Mesodermal cell (in vitro differentiated cells): ENCODE results near the gene PEX5L.

Source experiments
- H3K27ac ChIP-seq: 2 replicates; pipeline ENCODE4 v1.7.0; 2013; ENCODE audit warnings: mild to moderate bottlenecking, low read depth, low read length, moderate library complexity; ENCODE audit not compliant: severe bottlenecking
- H3K36me3 ChIP-seq: 2 replicates; pipeline ENCODE4 v1.7.1; 2013; ENCODE audit warnings: mild to moderate bottlenecking, low read length, moderate library complexity; ENCODE audit not compliant: control insufficient read depth, insufficient read depth
- H3K4me1 ChIP-seq: one replicate; pipeline ENCODE4 v1.7.1; 2013; ENCODE audit warnings: mild to moderate bottlenecking, low read length; ENCODE audit not compliant: insufficient read depth, control insufficient read depth, poor library complexity, severe bottlenecking
- H3K4me3 ChIP-seq: 2 replicates; pipeline ENCODE4 v1.7.0; 2013; ENCODE audit warnings: low read length, control low read depth, mild to moderate bottlenecking; ENCODE audit not compliant: insufficient read depth, poor library complexity, severe bottlenecking; ENCODE audit errors: extremely low read depth
- H3K9me3 ChIP-seq: 2 replicates; pipeline ENCODE4 v1.7.1; 2013; ENCODE audit warnings: mild to moderate bottlenecking, low read length, moderate library complexity; ENCODE audit not compliant: control insufficient read depth
- WGBS, 2 experiments: methylation state at CpG; one replicate each; pipeline ENCODE4 v1.1.5; 2013; ENCODE audit warnings: missing lambda C conversion rate in 2 of 2; ENCODE audit not compliant: insufficient coverage in 2 of 2; 5-methylcytosine and 5-hydroxymethylcytosine counted together

The PEX5L gene

DNA sequence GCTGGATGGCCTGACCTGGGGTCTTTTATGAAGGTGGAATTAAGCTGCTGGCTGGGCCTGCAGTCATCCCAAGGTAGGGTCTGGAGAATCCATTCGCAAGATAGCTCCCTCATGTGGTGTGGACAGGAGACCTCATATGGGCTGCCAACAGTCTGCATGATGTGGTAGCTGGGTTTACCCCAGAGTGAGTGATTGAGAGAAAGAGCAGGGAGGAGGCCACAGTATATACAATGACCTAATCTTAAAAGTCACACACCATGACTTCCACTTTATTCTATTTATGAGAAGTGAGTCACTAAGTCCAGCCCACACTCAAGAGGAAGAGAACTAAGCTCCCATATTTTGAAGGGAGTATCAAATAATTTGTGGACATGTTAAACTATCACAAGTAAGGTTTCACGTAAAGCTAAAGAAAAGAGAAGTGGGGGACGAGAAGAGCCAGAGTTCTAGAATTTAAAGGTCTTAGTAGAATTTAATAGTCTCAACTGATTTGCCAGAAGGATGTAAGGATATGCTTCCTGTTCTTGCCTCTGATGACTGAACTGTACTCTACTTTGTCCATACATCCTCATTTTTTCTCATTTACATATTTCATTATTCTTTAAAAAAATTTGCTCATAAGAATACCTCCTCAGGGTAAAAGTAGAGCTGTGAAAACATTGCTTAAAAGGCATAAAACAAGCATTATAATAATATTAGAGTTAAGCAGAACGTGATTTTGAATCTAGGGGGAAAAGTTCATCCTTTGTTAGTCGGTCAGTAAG lies 184.4 kb downstream of the PEX5L start:
- H3K4me1 ChIP-seq = no peaks in the 10 kb centered on the region
- H3K4me3 ChIP-seq = no peak overlapping the region
- H3K36me3 ChIP-seq = no peaks in the 10 kb centered on the region
- H3K9me3 ChIP-seq = no peaks in the 10 kb centered on the region
- H3K27ac ChIP-seq = no peak overlapping the region
- WGBS, 2 experiments = 71 to 94% methylated on average over 1 to 2 of the region's 5 CpGs

DNA sequence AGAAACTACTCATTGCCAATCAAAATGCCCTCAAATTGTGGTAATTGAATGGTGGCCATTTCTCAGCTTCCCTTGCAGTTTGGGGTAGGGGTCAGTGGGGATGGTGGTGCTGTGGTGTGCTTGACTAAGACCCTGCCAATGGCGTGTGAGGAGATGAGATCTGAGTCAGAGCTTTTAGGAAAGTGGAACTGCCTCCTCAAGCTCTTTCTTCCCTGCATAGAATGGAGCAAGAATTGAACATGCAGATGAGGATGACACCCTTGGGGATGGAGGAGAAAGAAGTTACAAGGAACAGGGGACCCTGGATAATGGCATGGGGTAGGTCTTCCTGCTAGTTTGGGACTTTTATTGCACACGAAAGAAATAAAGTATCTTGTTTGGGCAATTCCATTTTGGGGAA lies 188.0 kb downstream of the PEX5L start:
- Histone ChIP-seq H3K4me1 (no peaks in the 10 kb centered on the region), H3K27ac (no peak overlapping the region), H3K4me3 (no peak overlapping the region), H3K36me3 (no peaks in the 10 kb centered on the region), H3K9me3 (no peaks in the 10 kb centered on the region)
- 88% methylated on average over 1 of the region's 2 CpGs; no CpG with 5 or more reads in 1 of the 2 experiments for WGBS, 2 experiments

GRCh38 chr3:179842061-179842460 lies 194.7 kb downstream of the PEX5L start:
- no peaks in the 10 kb centered on the region for H3K9me3 ChIP-seq
- WGBS, 2 experiments = 8 to 40% methylated on average over 1 to 2 of the region's 3 CpGs
- H3K36me3 ChIP-seq = no peaks in the 10 kb centered on the region
- no peak overlapping the region for H3K4me3 ChIP-seq
- H3K27ac ChIP-seq = no peak overlapping the region
- no peaks in the 10 kb centered on the region for H3K4me1 ChIP-seq

GRCh38 chr3:179840985-179841384 lies 195.8 kb downstream of the PEX5L start:
- 85 to 93% methylated on average over 5 to 6 of the region's 7 CpGs for WGBS, 2 experiments
- Histone ChIP-seq H3K4me3 (no peak overlapping the region), H3K36me3 (no peaks in the 10 kb centered on the region), H3K9me3 (no peaks in the 10 kb centered on the region), H3K4me1 (no peaks in the 10 kb centered on the region), H3K27ac (no peak overlapping the region)

GRCh38 chr3:179837374-179837773 lies 199.4 kb downstream of the PEX5L start:
- Histone ChIP-seq H3K4me3 (no peak overlapping the region), H3K9me3 (no peaks in the 10 kb centered on the region), H3K27ac (no peak overlapping the region), H3K4me1 (no peaks in the 10 kb centered on the region), H3K36me3 (no peaks in the 10 kb centered on the region)
- 100% methylated on average over 1 to 2 of the region's 2 CpGs for WGBS, 2 experiments

DNA sequence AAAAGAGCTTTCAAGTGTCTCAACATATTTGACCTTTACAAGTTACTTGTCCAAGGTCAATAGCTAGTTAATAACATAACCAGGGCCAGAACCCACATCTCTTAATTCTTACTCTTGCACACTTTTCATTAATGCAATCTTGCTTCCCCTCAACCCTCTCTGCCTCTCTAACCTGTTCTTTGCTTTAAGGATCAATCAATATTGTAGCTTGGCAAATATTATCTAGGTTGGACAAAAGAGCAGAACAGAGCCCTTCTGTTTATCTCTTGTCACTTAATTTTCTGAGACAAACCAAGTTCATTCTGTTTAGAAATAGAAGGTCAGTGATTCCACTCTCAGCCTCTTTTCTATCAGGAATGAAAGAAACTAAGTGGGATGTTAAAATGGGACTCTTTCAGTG lies 203.4 kb downstream of the PEX5L start:
- H3K4me1 ChIP-seq = no peaks in the 10 kb centered on the region
- H3K9me3 ChIP-seq = no peaks in the 10 kb centered on the region
- no peak overlapping the region for H3K4me3 ChIP-seq
- no peak overlapping the region for H3K27ac ChIP-seq
- H3K36me3 ChIP-seq = no peaks in the 10 kb centered on the region

DNA sequence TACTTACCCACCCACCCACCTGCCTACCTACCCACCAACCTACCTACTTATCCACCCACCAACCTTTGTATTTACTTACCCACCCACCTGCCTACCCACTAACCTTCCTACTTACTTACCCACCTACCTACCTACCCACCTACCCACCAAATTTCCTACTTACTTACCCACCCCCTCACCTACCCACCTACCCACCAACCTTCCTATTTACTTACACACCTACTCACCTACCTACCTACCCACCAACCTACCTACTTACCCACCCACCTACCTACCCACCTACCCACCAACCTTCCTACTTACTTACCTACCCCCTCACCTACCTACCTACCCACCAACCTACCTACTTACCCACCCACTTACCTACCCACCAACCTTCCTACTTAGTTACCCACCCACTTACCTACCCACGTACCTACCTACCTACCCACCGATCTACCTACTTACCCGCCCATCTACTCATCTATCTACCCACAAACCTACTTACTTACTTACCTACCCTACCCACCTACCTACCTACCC lies 204.3 kb downstream of the PEX5L start:
- no peaks in the 10 kb centered on the region for H3K36me3 ChIP-seq
- no peak overlapping the region for H3K27ac ChIP-seq
- no peaks in the 10 kb centered on the region for H3K9me3 ChIP-seq
- 80 to 90% methylated on average over 3 of the region's 3 CpGs for WGBS, 2 experiments
- no peak overlapping the region for H3K4me3 ChIP-seq
- no peaks in the 10 kb centered on the region for H3K4me1 ChIP-seq

- Histone ChIP-seq H3K36me3 (no peaks in the 10 kb centered on the region), H3K4me1 (no peaks in the 10 kb centered on the region), H3K9me3 (no peaks in the 10 kb centered on the region), H3K4me3 (no peak overlapping the region), H3K27ac (no peak overlapping the region)
- WGBS, 2 experiments = no CpG with 5 or more reads among the region's 5 CpGs
Measured at GRCh38 chr3:179829401-179829800, 207.3 kb downstream of the PEX5L start.

GRCh38 chr3:179828738-179829137 lies 208.0 kb downstream of the PEX5L start:
- no peaks in the 10 kb centered on the region for H3K36me3 ChIP-seq
- H3K9me3 ChIP-seq = no peaks in the 10 kb centered on the region
- H3K27ac ChIP-seq = no peak overlapping the region
- WGBS, 2 experiments = 92% methylated on average over 2 of the region's 2 CpGs; no CpG with 5 or more reads in 1 of the 2 experiments
- H3K4me1 ChIP-seq = no peaks in the 10 kb centered on the region
- H3K4me3 ChIP-seq = no peak overlapping the region

GRCh38 chr3:179826247-179826637 lies 210.5 kb downstream of the PEX5L start:
- no peaks in the 10 kb centered on the region for H3K36me3 ChIP-seq
- no peak overlapping the region for H3K4me3 ChIP-seq
- H3K9me3 ChIP-seq = no peaks in the 10 kb centered on the region
- no peak overlapping the region for H3K27ac ChIP-seq
- H3K4me1 ChIP-seq = no peaks in the 10 kb centered on the region
- 0 to 20% methylated on average over 1 of the region's 1 CpG for WGBS, 2 experiments

- Histone ChIP-seq H3K4me1 (no peaks in the 10 kb centered on the region), H3K9me3 (no peaks in the 10 kb centered on the region), H3K27ac (no peak overlapping the region), H3K36me3 (no peaks in the 10 kb centered on the region), H3K4me3 (no peak overlapping the region)
- 84 to 95% methylated on average over 3 to 5 of the region's 6 CpGs for WGBS, 2 experiments
Measured at GRCh38 chr3:179825527-179826246, 211.1 kb downstream of the PEX5L start.
